Measurements from ENCODE around the gene GALNT2. TPM values are rescaled to one million over a fixed set of nuclear protein-coding genes. Genes with fewer than 3 reads are reported as not detected.

GALNT2 gene
- total and polyA plus RNA-seq, 2 of the 13 experiments (the other 11 are each of a cell fraction or from before 2014, with no cell fraction given) = 39.3 to 39.6 TPM

DNA sequence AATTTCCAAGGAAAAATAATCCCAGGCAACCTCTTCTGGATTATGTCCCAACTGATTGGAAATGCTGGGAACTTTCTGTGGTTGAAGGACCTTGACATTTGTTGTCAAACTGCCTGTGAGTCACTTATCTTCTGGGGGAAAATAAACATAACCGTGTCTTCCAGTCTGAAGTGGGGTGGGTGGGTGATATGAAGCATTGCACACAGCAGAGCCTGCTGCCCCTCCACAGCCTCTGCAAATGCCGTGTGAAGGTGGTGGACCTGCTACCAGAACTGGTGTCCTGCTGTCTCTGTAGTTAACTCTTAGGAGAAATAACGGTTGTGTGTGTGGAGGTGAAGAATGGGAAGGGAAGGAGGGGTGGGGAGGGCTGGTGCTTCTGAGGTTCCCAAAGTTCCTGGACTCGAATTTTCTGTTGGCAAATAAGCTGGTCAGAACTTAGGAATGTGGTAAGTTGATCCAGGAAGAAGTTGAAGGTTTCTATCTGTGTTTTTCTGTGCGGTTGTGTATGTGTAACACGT, 23.2 kb downstream of the GALNT2 start (continued):
- TF ChIP-seq ARID5B (CRISPR knock-in tag; IDR thresholded peaks at IDR 0.05) = peak; percentile 85
- no peak for TF ChIP-seq THAP8 (CRISPR knock-in tag; IDR thresholded peaks at IDR 0.05; ENCODE audit: borderline replicate concordance)
- TF ChIP-seq NR2F6 (IDR thresholded peaks at IDR 0.05) = peak; percentile 62
- TF ChIP-seq NR2F6 (CRISPR knock-in tag; IDR thresholded peaks at IDR 0.05) = peak; percentile 52; the same call in 1 of the 2 replicates
- peak; percentile 93 for TF ChIP-seq ZFP37 (CRISPR knock-in tag; IDR thresholded peaks at IDR 0.05; ENCODE audit: borderline replicate concordance)
- TF ChIP-seq THAP11 (CRISPR knock-in tag; IDR thresholded peaks at IDR 0.05) = 0 out of 2 replicates have a peak, but pooled peaks have one; percentile 16
- no peak for TF ChIP-seq HES4 (CRISPR knock-in tag; IDR thresholded peaks at IDR 0.05; ENCODE audit: borderline replicate concordance)
- TF ChIP-seq TCF7 (IDR thresholded peaks at IDR 0.05; ENCODE audit: low read depth) = 0 out of 2 replicates have a peak, but pooled peaks have one; percentile 6
- peak; percentile 17; the same call in 1 of the 2 replicates for TF ChIP-seq CREM (IDR thresholded peaks at IDR 0.05)
- TF ChIP-seq CREM (CRISPR knock-in tag; IDR thresholded peaks at IDR 0.05) = no peak
- TF ChIP-seq SALL1 (CRISPR knock-in tag; IDR thresholded peaks at IDR 0.05) = peak; percentile 28; the same call in 1 of the 2 replicates
- TF ChIP-seq TAF15 (IDR thresholded peaks at IDR 0.05; ENCODE audit: low read depth, low read length, poor library complexity, severe bottlenecking) = no peak

Data from HepG2 (cell line).